Measurements from ENCODE around the gene ARHGAP24. TPM values are rescaled to one million over a fixed set of nuclear protein-coding genes. Genes with fewer than 3 reads are reported as not detected.

ARHGAP24 gene
- total RNA-seq, 1 experiment from 2014 or later: 1.2 TPM

DNA sequence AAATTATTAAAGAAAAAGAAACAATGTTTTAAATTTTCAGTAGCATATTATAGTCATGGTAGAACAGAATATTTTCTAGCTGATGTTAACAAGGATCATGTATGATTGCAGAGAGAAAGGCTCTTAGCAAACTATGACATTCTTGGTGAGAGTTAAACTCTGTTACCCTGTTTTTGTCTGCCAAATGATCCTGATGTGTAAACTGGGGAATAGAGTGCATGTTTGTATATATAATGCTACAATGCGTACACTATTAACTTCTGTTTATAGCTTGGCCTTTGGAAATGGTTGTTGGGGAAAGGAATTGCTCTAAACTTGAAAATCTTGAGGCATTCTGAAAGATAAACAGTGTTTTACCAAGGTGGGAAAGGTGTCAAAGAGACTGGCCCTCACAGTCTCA is 292.7 kb downstream of the ARHGAP24 start:
- H3K27me3 ChIP-seq (ENCODE audit: control insufficient read depth, insufficient read depth, low read length): no peaks in the 10 kb centered on the region
- H3K36me3 ChIP-seq (replicated peaks; ENCODE audit: control insufficient read depth, insufficient read depth, low read length): no peaks in the 10 kb centered on the region
- H3K4me3 ChIP-seq (ENCODE audit: insufficient read depth, low read depth, low read length): no peak overlapping the region
- no peak for DNase-seq

DNA sequence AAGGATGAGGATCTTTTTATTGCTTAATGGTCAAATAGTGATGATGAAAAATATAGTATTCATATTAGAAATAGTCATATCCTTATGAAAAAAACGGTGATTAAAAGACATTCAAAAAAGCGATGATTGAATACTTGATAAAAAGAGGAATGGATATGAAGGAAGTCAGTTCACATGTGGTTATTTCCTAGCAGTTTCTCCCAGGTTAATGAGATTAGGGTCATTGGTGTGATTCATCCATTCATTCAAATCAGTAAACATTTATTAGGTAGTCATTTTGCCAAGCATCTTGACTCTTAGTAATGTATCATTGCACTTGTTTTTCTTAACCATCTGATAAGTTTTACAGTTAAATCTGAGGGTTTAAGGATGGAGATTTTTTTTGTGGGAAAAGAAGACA is 294.1 kb downstream of the ARHGAP24 start:
- DNase-seq: no peak
- H3K27me3 ChIP-seq (ENCODE audit: control insufficient read depth, insufficient read depth, low read length): no peaks in the 10 kb centered on the region
- no peak overlapping the region for H3K4me3 ChIP-seq (ENCODE audit: insufficient read depth, low read depth, low read length)
- no peaks in the 10 kb centered on the region for H3K36me3 ChIP-seq (replicated peaks; ENCODE audit: control insufficient read depth, insufficient read depth, low read length)

DNA sequence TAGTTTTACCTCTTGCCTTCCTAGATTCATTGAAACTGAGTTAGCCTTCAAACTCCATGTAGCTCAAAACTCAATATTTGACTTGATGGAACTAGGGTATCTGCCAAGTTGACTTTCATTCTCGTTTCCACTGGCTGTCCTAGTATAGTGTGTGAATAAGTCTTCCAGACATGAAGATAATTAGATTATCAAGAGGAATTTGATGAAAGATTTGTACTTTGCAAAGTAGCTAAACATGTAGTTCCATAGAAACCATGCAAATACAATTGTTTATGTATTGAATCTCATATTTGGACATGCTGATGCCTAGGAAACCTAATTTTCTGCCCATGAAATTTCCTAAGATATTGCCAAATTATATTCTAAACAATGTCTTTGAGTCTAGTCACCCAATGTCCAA is 297.5 kb downstream of the ARHGAP24 start:
- DNase-seq: no peak
- Histone ChIP-seq H3K4me3 (ENCODE audit: insufficient read depth, low read depth, low read length) (no peak overlapping the region), H3K36me3 (replicated peaks; ENCODE audit: control insufficient read depth, insufficient read depth, low read length) (no peaks in the 10 kb centered on the region), H3K27me3 (ENCODE audit: control insufficient read depth, insufficient read depth, low read length) (no peaks in the 10 kb centered on the region)

DNA sequence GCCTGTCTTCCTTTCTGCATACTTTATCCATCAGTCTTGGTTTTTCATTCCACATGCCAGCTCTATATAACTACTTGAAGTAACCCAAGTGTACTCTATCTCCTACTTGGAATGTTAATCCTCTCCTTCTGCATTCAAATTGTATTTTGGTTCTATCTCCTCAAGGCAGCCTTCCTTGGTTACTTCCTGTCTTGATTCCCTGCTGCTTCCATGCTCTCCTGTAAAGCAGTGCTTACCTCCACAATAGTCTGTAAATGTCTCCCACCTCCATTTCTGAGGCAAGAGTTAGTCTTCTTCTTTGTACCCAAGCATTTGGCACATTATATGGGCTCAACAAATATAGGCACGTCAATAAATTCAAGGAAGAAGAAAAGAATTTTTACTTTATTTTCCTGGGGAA is 298.4 kb downstream of the ARHGAP24 start:
- H3K36me3 ChIP-seq (replicated peaks; ENCODE audit: control insufficient read depth, insufficient read depth, low read length): no peaks in the 10 kb centered on the region
- H3K27me3 ChIP-seq (ENCODE audit: control insufficient read depth, insufficient read depth, low read length): no peaks in the 10 kb centered on the region
- H3K4me3 ChIP-seq (ENCODE audit: insufficient read depth, low read depth, low read length): no peak overlapping the region
- DNase-seq: no peak

DNA sequence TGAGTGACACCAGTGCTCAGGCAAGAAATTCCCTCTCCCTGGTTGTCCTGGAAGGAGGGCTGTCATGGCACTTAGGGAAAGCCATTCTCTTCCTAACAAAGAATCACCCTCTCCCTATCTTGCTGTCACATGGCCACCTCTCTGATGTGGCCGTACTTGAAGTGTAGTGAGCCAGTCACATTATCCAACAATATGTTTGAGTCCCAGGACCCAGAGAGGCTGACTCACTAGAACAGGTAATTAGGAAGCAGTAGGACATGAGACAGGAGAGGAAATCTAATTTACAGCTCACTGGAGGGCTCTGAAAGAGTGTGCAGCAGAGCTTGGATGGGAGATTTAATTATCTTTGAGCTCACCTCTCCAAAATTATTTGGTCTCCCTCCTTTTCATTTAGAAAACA is 299.1 kb downstream of the ARHGAP24 start:
- no peaks in the 10 kb centered on the region for H3K36me3 ChIP-seq (replicated peaks; ENCODE audit: control insufficient read depth, insufficient read depth, low read length)

DNA sequence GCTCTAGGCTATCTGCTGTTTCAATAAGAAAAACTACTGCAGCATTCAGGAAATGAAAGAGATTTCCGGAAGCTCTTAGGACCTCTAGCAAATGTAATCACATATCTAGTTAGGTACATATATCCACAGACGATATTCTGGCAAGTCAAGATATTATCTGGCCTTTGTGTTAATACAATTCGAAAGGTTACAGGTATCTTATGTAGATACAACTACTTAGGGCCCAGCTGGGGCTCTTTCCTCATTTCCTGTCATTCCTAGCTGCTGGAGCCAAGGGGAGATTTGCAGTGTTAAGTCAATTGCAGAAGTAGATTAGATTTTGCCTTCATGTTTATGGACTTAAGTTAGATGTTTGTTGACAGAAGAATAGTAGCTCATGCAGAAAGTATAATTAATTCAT is 299.5 kb downstream of the ARHGAP24 start:
- no peak overlapping the region for H3K4me3 ChIP-seq (ENCODE audit: insufficient read depth, low read depth, low read length)
- no peak for DNase-seq
- H3K36me3 ChIP-seq (replicated peaks; ENCODE audit: control insufficient read depth, insufficient read depth, low read length): no peaks in the 10 kb centered on the region
- H3K27me3 ChIP-seq (ENCODE audit: control insufficient read depth, insufficient read depth, low read length): no peaks in the 10 kb centered on the region

More for the DNA sequence above, 299.1 kb downstream of the ARHGAP24 start:
- no peak for DNase-seq
- no peak overlapping the region for H3K4me3 ChIP-seq (ENCODE audit: insufficient read depth, low read depth, low read length)
- no peaks in the 10 kb centered on the region for H3K27me3 ChIP-seq (ENCODE audit: control insufficient read depth, insufficient read depth, low read length)

DNA sequence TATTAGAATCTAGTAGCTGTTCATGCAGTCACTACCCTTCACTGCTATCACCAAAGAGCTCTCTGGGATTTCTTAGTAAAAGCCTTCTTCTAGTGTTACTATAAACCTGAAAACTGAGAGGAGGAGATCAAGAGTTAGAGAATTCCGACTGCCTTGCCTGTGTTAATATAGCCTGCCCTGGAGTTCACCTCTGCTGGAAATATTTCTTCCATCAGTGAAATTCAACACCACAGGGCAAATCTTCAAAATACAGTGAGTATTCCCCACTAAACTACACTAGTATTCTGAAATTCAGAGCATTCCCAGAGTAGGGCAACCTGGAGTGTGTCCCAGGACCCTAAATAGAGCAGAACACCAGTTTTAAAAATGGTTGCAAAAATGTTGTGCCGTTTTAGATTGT is 301.1 kb downstream of the ARHGAP24 start:
- no peak for DNase-seq
- Histone ChIP-seq H3K36me3 (replicated peaks; ENCODE audit: control insufficient read depth, insufficient read depth, low read length) (no peaks in the 10 kb centered on the region), H3K4me3 (ENCODE audit: insufficient read depth, low read depth, low read length) (no peak overlapping the region), H3K27me3 (ENCODE audit: control insufficient read depth, insufficient read depth, low read length) (no peaks in the 10 kb centered on the region)

DNA sequence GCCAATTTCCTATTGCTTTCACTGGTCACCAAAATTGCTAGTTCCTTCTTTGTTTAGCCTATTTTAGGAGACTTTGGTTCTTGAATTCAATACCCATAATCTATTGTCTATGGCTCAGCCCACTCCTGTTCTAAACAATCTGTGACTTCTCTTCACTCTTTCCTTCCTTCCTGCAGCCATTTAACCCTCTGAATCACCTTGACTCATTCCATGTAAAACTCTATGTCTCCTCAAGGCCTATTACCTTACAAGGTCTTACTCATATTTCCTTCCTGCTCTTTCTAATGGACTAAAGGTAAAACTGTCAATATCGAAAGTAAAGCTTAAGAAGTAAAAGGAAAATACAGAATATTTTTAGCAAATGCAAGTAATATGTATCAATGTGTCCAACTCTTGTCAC is 301.6 kb downstream of the ARHGAP24 start:
- no peak for DNase-seq
- H3K36me3 ChIP-seq (replicated peaks; ENCODE audit: control insufficient read depth, insufficient read depth, low read length): no peaks in the 10 kb centered on the region
- H3K27me3 ChIP-seq (ENCODE audit: control insufficient read depth, insufficient read depth, low read length): no peaks in the 10 kb centered on the region
- no peak overlapping the region for H3K4me3 ChIP-seq (ENCODE audit: insufficient read depth, low read depth, low read length)

DNA sequence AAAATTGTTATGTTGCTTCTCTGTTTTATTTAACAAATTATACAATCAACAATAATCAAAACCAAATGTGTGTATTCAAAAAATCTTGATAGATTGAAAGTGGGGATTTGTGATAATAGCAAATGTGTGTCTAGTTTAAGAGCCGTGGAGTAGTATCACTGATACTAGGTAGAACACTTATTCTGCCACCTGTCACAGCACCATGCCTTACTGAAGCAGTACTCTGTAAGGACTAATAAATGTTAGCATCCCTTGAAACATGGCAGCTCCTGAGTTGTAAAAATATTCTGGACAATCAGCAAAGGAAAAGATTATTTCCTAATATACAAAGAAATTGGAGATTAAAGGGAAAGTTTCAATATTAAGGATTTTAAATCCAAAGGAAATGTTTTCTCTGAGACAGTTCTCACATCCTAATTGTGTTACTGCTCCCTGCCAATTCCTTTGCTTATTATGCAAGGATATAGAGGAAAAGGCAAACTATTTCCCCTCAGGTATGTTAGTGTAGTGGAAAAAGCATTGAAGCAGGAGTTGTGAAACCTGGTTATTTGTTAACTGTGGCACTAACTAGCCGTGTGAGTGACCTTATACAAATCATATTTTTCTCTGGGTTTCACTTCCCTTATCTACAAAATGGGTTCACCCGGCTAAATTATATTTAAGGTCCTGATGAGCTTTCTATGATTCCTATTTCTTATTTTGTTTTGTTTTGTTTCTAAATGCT is 303.1 kb downstream of the ARHGAP24 start:
- H3K4me3 ChIP-seq (ENCODE audit: insufficient read depth, low read depth, low read length): no peak overlapping the region
- DNase-seq: no peak
- no peaks in the 10 kb centered on the region for H3K27me3 ChIP-seq (ENCODE audit: control insufficient read depth, insufficient read depth, low read length)
- H3K36me3 ChIP-seq (replicated peaks; ENCODE audit: control insufficient read depth, insufficient read depth, low read length): no peaks in the 10 kb centered on the region

DNA sequence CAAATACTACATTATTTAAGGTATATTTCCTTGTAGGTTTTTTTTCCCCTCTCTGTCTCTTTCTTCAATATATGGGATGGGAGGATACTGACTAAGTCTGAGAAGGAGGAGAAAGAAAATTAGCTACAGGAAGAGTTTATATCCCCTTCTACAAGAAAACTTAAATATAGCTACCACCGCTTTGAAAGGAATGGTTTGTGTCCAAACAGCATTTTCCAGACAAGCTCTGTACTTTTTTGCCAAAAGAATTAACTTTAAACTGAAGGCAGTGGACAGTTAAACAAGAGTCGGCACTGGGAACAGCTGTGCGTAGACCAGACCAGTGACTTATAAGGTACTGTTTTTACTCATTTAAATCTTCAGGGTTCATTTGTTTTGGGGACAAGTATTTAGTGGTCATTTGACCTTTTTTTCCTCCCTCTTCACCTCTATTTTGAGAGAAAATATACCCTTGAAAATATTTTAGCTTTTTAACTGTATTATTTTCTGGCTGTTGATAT is 303.7 kb downstream of the ARHGAP24 start:
- no peak for DNase-seq
- Histone ChIP-seq H3K36me3 (replicated peaks; ENCODE audit: control insufficient read depth, insufficient read depth, low read length) (no peaks in the 10 kb centered on the region), H3K4me3 (ENCODE audit: insufficient read depth, low read depth, low read length) (no peak overlapping the region; the same call in 1 of the 2 replicates), H3K27me3 (ENCODE audit: control insufficient read depth, insufficient read depth, low read length) (no peaks in the 10 kb centered on the region)

DNA sequence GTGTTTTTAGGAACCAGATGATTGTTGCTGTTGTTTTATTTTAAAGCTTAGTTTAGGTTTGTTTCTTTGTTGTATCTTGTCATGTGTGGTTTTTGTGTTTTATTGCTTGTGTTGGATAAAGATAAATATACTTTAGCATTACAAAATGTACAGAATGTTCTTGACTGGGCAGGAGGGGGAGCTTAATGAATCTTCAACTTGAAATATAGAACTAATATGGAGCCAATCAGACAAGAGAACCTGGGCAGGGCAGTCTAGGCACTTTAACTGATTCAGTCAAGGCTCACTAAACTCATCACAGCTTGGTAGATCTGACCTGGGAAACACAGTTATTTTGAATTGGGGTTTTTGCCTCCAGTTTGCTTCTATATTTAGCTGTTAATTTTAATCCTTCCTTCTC is 304.2 kb downstream of the ARHGAP24 start:
- H3K4me3 ChIP-seq (ENCODE audit: insufficient read depth, low read depth, low read length): no peak overlapping the region

DNA sequence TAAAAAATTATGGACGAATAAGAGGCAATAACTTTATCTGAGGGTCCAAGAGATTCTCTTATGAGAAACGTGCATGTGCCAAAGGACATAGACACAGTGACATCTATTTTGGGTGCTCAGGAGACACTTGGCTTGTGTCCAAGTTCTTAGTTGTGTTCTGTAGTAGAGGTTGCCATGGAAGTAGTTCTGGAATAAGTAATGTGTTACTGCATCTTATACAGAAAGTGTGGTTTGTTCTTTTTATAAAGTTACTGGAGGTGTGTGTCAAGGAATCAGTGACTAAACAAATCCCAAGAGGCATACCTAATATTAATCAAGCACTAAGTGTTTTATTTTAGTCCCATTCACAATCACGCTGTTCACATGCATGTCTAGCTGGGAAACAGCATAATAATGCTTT is 305.7 kb downstream of the ARHGAP24 start:
- H3K4me3 ChIP-seq (ENCODE audit: insufficient read depth, low read depth, low read length): no peak overlapping the region
- DNase-seq: no peak
- no peaks in the 10 kb centered on the region for H3K36me3 ChIP-seq (replicated peaks; ENCODE audit: control insufficient read depth, insufficient read depth, low read length)
- H3K27me3 ChIP-seq (ENCODE audit: control insufficient read depth, insufficient read depth, low read length): no peaks in the 10 kb centered on the region

More for the DNA sequence above, 304.2 kb downstream of the ARHGAP24 start:
- no peaks in the 10 kb centered on the region for H3K27me3 ChIP-seq (ENCODE audit: control insufficient read depth, insufficient read depth, low read length)
- H3K36me3 ChIP-seq (replicated peaks; ENCODE audit: control insufficient read depth, insufficient read depth, low read length): no peaks in the 10 kb centered on the region
- no peak for DNase-seq

DNA sequence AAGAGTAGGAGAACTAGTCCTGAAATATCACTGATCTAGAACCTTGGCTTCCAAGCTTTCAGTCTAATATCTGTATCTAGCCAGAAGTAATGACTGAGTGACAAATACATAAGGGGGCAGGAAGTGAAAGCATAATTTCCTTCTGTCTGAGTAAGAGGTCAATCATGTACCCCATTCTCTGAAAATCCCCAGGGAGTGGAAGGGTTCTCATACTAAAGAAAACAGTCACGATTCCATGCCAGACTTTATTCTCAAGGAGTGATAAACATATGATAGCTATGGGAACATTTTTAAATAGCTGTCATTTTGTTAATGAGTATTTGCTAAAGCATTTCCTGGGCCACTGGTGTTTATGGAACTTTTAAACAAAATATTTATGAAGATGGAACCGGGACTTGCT is 308.5 kb downstream of the ARHGAP24 start:
- Histone ChIP-seq H3K27me3 (ENCODE audit: control insufficient read depth, insufficient read depth, low read length) (no peaks in the 10 kb centered on the region), H3K4me3 (ENCODE audit: insufficient read depth, low read depth, low read length) (no peak overlapping the region), H3K36me3 (replicated peaks; ENCODE audit: control insufficient read depth, insufficient read depth, low read length) (no peaks in the 10 kb centered on the region)
- no peak for DNase-seq

DNA sequence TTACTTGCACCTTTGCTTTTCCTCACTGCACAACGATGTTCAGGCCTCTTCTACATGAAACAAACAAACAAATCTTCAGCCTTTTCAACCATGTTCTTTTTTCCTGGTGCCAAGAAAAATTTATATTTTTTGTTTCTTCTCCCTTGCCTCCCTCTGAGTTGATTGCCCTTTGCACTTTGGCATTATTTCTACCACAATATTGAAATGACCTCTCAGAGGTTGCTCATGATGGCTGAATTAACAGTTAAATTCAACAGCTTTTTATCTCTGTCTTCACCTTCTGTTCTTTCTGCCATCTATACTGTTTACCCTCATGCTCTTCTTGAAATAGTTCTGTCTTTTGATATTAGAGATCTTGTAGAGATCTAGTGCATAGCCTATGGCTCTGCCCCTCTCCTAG is 308.9 kb downstream of the ARHGAP24 start:
- no peaks in the 10 kb centered on the region for H3K27me3 ChIP-seq (ENCODE audit: control insufficient read depth, insufficient read depth, low read length)
- H3K4me3 ChIP-seq (ENCODE audit: insufficient read depth, low read depth, low read length): no peak overlapping the region
- DNase-seq: no peak
- H3K36me3 ChIP-seq (replicated peaks; ENCODE audit: control insufficient read depth, insufficient read depth, low read length): no peaks in the 10 kb centered on the region

DNA sequence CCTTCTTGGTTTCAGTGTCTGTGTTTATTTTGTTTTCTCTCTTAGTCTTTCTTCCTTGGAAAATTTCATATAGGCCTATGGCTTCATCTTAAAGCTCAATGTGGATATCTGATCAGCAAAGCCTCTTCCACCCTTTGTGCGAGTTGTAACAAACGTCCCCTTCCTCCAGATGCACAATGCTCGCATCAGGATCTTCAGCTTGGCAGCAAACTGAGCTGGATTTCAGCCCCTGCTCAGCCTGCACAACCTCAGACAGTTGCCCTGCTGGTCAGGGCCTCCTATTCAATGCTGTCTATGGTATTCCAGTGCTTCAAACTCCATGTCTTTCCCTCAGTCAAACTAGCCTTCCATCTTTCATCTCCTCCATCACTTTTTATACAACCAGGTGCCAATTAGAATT is 309.4 kb downstream of the ARHGAP24 start:
- Histone ChIP-seq H3K36me3 (replicated peaks; ENCODE audit: control insufficient read depth, insufficient read depth, low read length) (no peaks in the 10 kb centered on the region), H3K4me3 (ENCODE audit: insufficient read depth, low read depth, low read length) (no peak overlapping the region), H3K27me3 (ENCODE audit: control insufficient read depth, insufficient read depth, low read length) (no peaks in the 10 kb centered on the region)
- no peak for DNase-seq

DNA sequence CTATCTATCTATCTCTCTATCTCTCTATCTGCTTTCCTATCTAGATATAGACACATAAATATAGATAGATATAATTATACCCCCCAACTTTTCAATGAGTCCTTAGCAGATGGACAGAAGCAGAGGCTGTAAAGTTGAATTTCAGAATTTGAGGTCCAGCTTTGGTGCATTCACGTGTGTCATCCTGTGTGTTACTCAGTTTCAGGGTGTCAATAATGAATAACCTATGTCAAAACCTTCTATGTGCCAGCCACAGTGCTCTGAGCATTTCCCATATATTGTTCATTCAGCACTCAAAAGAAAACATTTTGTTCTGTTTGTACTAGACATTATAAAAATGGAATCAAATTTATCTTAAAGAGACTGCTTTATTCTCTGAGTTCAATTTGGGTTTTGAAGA is 310.0 kb downstream of the ARHGAP24 start:
- Histone ChIP-seq H3K36me3 (replicated peaks; ENCODE audit: control insufficient read depth, insufficient read depth, low read length) (no peaks in the 10 kb centered on the region), H3K4me3 (ENCODE audit: insufficient read depth, low read depth, low read length) (no peak overlapping the region), H3K27me3 (ENCODE audit: control insufficient read depth, insufficient read depth, low read length) (no peaks in the 10 kb centered on the region)
- DNase-seq: no peak

Measured in H7 (cell line).